Thyroid gland (tissue), 4 donors: ENCODE results near the gene RREB1. TPM values are rescaled to one million over a fixed set of nuclear protein-coding genes. Genes with fewer than 3 reads are reported as not detected.

ENCODE experiments used
- DNase-seq, 2 donors: peaks; one replicate each; pipeline ENCODE4 v3.0.0-alpha.2; 2019
- H3K27ac ChIP-seq, 3 donors: fragments of 200-600 bp; sonication (generic); 1 replicate in 2 of 3; 2 replicates in 1 of 3; pipeline ENCODE4 v1.5.1; 2016 to 2019; ENCODE audit warnings: mild to moderate bottlenecking in 1 of 3, moderate library complexity in 1 of 3
- H3K27me3 ChIP-seq: fragments of 200-600 bp; sonication (generic); one replicate; pipeline ENCODE4 v1.5.1; 2019
- H3K36me3 ChIP-seq, 2 donors: fragments of 200-600 bp; sonication (generic); one replicate each; pipeline ENCODE4 v1.5.1; 2016 to 2019
- H3K4me1 ChIP-seq, 2 donors: fragments of 200-600 bp; sonication (generic); one replicate each; pipeline ENCODE4 v1.5.1; 2017 to 2019
- H3K4me3 ChIP-seq, 3 donors: fragments of 200-600 bp; sonication (generic); replicated peaks in 1 of 3; 1 replicate in 2 of 3; 2 replicates in 1 of 3; pipeline ENCODE4 v1.5.1; 2016; ENCODE audit warnings: mild to moderate bottlenecking in 1 of 3
- H3K9me3 ChIP-seq: fragments of 200-600 bp; sonication (generic); one replicate; pipeline ENCODE4 v1.5.1; 2017
- POLR2A ChIP-seq, 2 donors: fragments of 450-650 bp; IDR thresholded peaks; one replicate each; pipeline ENCODE4 v1.6.1; 2017; ENCODE audit warnings: antibody characterized with exemption in 2 of 2, mild to moderate bottlenecking in 2 of 2, moderate library complexity in 1 of 2
- WGBS, 2 donors: methylation state at CpG; one replicate each; pipeline ENCODE4 v1.1.5; 2017; 5-methylcytosine and 5-hydroxymethylcytosine counted together
- intact Hi-C: fragments of 100-400 bp; cut with DNase I; formaldehyde crosslinking; loops from one replicate; pipeline ENCODE4 v1.15.1; 2023
- total RNA-seq, 4 donors: library from RNA; depleted of rRNA; stranded (reverse); fragments of >200 nt; gene quantifications; one replicate each; pipeline ENCODE4 v1.2.3, GENCODE V29; 2016
- TF ChIP-seq, protein P1 (sequence below), 6 experiments: fragments of 200-600 bp in 3 of 6; fragments of 450-650 bp in 3 of 6; sonication (generic) in 3 of 6; IDR thresholded peaks; one replicate each; pipeline ENCODE4 v1.5.1; 2016 to 2019; ENCODE audit warnings: antibody characterized with exemption in 6 of 6, mild to moderate bottlenecking in 2 of 6, inconsistent platforms in 1 of 6, moderate library complexity in 1 of 6

RREB1 gene
- total RNA-seq, 4 donors from 2014 or later = 48.0 to 91.3 (median 57.1) TPM

DNA sequence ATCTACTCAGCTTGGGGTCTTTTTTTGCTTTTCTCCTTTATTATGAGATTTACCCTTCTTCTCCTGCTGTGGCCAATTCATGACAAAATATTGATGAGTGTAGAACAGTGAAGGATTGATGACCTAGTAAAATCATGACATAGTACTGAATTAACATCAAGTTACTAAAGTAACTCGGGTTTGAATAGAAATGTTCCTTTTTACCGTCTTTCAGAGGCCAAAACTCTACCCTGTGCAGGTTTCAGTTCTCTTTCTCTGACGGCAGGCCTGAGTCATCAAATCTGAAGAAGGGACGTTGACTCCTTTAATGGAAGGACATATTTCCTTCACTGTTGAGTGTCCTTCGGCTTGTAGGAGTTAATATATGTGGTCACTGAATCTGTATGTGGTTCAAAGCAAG is 80.7 kb downstream of the RREB1 start:
- WGBS, 2 donors = 78 to 82% methylated on average over 5 of the region's 5 CpGs
- H3K4me1 ChIP-seq = peaks cover 0 to 21% of the 10 kb centered on the region in 2 donors
- DNase-seq = no peak
- intact Hi-C loops = no loop called here
- H3K4me3 ChIP-seq = no peak overlapping the region
- no peaks in the 10 kb centered on the region for H3K9me3 ChIP-seq
- TF ChIP-seq, protein P1, sequence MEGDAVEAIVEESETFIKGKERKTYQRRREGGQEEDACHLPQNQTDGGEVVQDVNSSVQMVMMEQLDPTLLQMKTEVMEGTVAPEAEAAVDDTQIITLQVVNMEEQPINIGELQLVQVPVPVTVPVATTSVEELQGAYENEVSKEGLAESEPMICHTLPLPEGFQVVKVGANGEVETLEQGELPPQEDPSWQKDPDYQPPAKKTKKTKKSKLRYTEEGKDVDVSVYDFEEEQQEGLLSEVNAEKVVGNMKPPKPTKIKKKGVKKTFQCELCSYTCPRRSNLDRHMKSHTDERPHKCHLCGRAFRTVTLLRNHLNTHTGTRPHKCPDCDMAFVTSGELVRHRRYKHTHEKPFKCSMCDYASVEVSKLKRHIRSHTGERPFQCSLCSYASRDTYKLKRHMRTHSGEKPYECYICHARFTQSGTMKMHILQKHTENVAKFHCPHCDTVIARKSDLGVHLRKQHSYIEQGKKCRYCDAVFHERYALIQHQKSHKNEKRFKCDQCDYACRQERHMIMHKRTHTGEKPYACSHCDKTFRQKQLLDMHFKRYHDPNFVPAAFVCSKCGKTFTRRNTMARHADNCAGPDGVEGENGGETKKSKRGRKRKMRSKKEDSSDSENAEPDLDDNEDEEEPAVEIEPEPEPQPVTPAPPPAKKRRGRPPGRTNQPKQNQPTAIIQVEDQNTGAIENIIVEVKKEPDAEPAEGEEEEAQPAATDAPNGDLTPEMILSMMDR (IDR thresholded peaks at IDR 0.05) = no peak
- TF ChIP-seq POLR2A (IDR thresholded peaks at IDR 0.05) = no peak
- H3K36me3 ChIP-seq = peaks cover 8 to 12% of the 10 kb centered on the region in 2 donors
- peak overlapping the region; percentile 5 to 66 (median 35) for H3K27ac ChIP-seq
- no peaks in the 10 kb centered on the region for H3K27me3 ChIP-seq

DNA sequence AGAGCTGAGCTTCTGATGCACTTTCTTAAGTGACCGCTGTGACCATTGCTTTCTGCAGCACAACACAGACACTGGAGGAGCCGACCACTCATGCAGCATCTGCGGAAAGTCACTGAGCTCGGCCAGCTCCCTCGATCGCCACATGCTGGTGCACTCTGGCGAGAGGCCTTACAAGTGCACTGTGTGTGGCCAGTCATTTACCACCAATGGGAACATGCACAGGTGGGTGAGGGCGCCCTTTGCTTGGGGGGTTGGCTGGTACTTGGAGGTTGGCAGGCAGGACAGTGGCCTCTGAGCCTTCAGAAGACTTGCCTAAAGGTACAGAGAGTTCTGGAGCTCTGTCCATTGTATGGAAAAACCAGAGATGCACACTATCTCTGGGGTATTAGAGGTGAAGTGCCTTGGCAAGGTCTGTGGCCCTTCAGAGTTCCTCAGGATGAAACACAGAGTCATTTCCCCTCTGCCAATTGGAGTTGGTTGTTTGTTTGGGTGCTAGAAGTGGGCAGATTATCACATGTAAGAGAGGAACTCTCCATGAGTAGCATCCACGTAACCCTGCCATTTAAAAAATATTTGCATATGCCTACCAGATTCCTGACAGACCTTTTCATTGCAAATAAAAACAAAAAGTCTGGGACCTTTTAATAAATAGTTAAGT is 81.5 kb downstream of the RREB1 start:
- Histone ChIP-seq H3K27me3 (no peaks in the 10 kb centered on the region), H3K36me3 (peaks cover 8 to 12% of the 10 kb centered on the region in 2 donors), H3K27ac (peak overlapping the region; percentile 35 to 66 (median 38)), H3K4me3 (no peak overlapping the region), H3K4me1 (peaks cover 0 to 15% of the 10 kb centered on the region in 2 donors), H3K9me3 (no peaks in the 10 kb centered on the region)
- TF ChIP-seq POLR2A (IDR thresholded peaks at IDR 0.05) = peak in 1 of 2 donors; percentile 10
- TF ChIP-seq, protein P1 (IDR thresholded peaks at IDR 0.05) = peak in 3 of 6 experiments; percentile 10 to 21 (median 16)
- 62 to 71% methylated on average over 5 to 9 of the region's 9 CpGs for WGBS, 2 donors
- intact Hi-C loops = no loop called here
- DNase-seq = peak; percentile 79 to 81

DNA sequence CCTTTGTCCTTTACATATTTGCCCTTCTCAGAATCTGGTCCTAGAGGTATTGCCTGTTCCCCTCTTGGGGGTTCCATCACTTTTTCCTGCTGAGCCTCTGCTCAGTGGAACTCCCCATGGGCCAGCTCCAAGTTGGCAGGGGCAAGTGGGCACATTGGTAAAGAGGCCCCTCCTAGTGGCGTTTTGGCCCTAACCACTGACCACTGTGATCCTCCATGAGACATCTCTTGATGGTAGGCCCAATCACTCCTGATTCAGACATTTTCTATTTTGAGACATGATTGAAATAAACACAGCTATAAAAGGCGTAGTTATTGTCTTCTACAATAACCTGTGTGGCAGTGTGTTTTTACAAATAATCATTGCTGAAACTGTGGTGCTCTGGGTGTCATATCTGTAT is 83.0 kb downstream of the RREB1 start:
- intact Hi-C loops = no loop called here
- Histone ChIP-seq H3K36me3 (peaks cover 8 to 9% of the 10 kb centered on the region in 2 donors), H3K9me3 (no peaks in the 10 kb centered on the region), H3K27ac (no peak overlapping the region), H3K27me3 (no peaks in the 10 kb centered on the region), H3K4me3 (no peak overlapping the region), H3K4me1 (peaks cover 8 to 22% of the 10 kb centered on the region in 2 donors)
- no peak for DNase-seq
- TF ChIP-seq POLR2A (IDR thresholded peaks at IDR 0.05) = no peak
- TF ChIP-seq, protein P1 (IDR thresholded peaks at IDR 0.05) = no peak
- 95 to 97% methylated on average over 2 of the region's 2 CpGs for WGBS, 2 donors

DNA sequence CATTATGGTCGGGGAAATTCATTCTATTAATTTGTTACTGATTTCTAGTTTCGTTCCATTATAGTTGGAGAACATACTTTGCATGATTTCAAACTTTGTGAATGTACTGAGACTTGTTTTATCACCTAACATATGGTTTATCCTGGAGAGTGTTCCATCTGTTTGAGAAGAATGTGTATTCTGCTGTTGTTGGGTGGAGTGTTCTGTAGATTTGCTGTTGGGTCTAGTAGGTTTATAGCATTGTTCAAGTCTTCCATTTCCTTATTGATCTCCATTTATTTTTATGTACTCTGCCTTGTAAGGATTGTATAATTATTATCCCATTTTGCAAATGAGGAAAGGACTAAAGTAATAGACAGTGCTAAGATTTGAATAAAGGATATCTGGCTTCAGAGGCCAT is 85.4 kb downstream of the RREB1 start:
- H3K36me3 ChIP-seq = peaks cover 8 to 9% of the 10 kb centered on the region in 2 donors
- peaks cover 9 to 29% of the 10 kb centered on the region in 2 donors for H3K4me1 ChIP-seq
- no peak overlapping the region for H3K4me3 ChIP-seq
- no peaks in the 10 kb centered on the region for H3K9me3 ChIP-seq
- 97 to 99% methylated on average over 2 of the region's 2 CpGs for WGBS, 2 donors
- TF ChIP-seq, protein P1 (IDR thresholded peaks at IDR 0.05) = no peak
- no peak for TF ChIP-seq POLR2A (IDR thresholded peaks at IDR 0.05)
- no peak overlapping the region for H3K27ac ChIP-seq
- no peak for DNase-seq
- intact Hi-C loops = no loop called here
- H3K27me3 ChIP-seq = no peaks in the 10 kb centered on the region

DNA sequence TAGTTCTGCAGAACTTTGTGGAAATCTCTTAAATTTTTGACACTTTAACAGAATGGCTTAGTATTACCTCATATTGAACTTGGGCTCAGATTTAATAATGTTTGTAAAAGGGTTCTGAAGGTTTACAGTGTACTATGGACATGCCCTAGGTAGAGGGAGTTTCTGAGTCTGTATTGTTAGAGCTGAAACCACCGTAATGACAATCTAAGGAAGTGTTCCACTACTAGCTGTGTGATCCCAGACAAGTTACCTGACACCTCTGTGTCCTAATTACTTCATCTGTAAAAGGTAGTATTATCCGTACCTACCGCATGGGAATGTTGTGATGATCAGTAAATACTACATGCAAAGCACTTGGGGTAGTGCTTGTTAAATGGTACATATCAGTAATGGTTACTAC is 86.9 kb downstream of the RREB1 start:
- peaks cover 17 to 20% of the 10 kb centered on the region in 2 donors for H3K4me1 ChIP-seq
- intact Hi-C loops = no loop called here
- WGBS, 2 donors = 95% methylated on average over 3 of the region's 3 CpGs

More for the DNA sequence above, 86.9 kb downstream of the RREB1 start:
- Histone ChIP-seq H3K4me3 (no peak overlapping the region), H3K9me3 (no peaks in the 10 kb centered on the region), H3K36me3 (peaks cover 0 to under 1% of the 10 kb centered on the region in 2 donors), H3K27ac (no peak overlapping the region), H3K27me3 (no peaks in the 10 kb centered on the region)
- TF ChIP-seq, protein P1 (IDR thresholded peaks at IDR 0.05) = no peak
- TF ChIP-seq POLR2A (IDR thresholded peaks at IDR 0.05) = no peak
- DNase-seq = no peak
